ENCODE measurements around the gene TBC1D2B. TPM values are rescaled to one million over a fixed set of nuclear protein-coding genes. Genes with fewer than 3 reads are reported as not detected.

The TBC1D2B gene
- total and polyA plus RNA-seq, 2 experiments from 2014 or later = 6.5 to 16.5 TPM

- Histone ChIP-seq H3K27ac (no peak overlapping the region), H3K36me3 (no peaks in the 10 kb centered on the region), H3K4me3 (no peak overlapping the region), H3K27me3 (no peaks in the 10 kb centered on the region), H3K4me1 (ENCODE audit: low read depth) (peaks cover 11% of the 10 kb centered on the region), H3K9me3 (ENCODE audit: low read depth) (no peaks in the 10 kb centered on the region)
- DNase-seq (ENCODE audit: low read depth in 1 of 2, low spot score in 1 of 2) = no peak
- no peak for TF ChIP-seq CTCF (IDR thresholded peaks at IDR 0.05; ENCODE audit: low read depth, low read length)
These were observed 54.3 kb downstream of the TBC1D2B start for GRCh38 chr15:78023081-78023665.

- no peaks in the 10 kb centered on the region for H3K27me3 ChIP-seq
- TF ChIP-seq CTCF (IDR thresholded peaks at IDR 0.05; ENCODE audit: low read depth, low read length) = no peak
- no peak overlapping the region for H3K4me3 ChIP-seq
- no peaks in the 10 kb centered on the region for H3K36me3 ChIP-seq
- H3K4me1 ChIP-seq (ENCODE audit: low read depth) = peaks cover 12% of the 10 kb centered on the region
- no peak overlapping the region for H3K27ac ChIP-seq
- DNase-seq (ENCODE audit: low read depth in 1 of 2, low spot score in 1 of 2) = no peak
- H3K9me3 ChIP-seq (ENCODE audit: low read depth) = no peaks in the 10 kb centered on the region
These were observed 55.8 kb downstream of the TBC1D2B start for GRCh38 chr15:78021761-78022160.

- no peak for TF ChIP-seq CTCF (IDR thresholded peaks at IDR 0.05; ENCODE audit: low read depth, low read length)
- no peak overlapping the region for H3K4me3 ChIP-seq
- no peaks in the 10 kb centered on the region for H3K36me3 ChIP-seq
- H3K4me1 ChIP-seq (ENCODE audit: low read depth) = peaks cover 12% of the 10 kb centered on the region
- H3K9me3 ChIP-seq (ENCODE audit: low read depth) = no peaks in the 10 kb centered on the region
- no peaks in the 10 kb centered on the region for H3K27me3 ChIP-seq
- DNase-seq (ENCODE audit: low read depth in 1 of 2, low spot score in 1 of 2) = no peak
- H3K27ac ChIP-seq = no peak overlapping the region
These were observed 57.5 kb downstream of the TBC1D2B start for GRCh38 chr15:78020007-78020406.

GRCh38 chr15:78018946-78019644 lies 58.4 kb downstream of the TBC1D2B start:
- Histone ChIP-seq H3K27me3 (no peaks in the 10 kb centered on the region), H3K9me3 (ENCODE audit: low read depth) (no peaks in the 10 kb centered on the region), H3K27ac (no peak overlapping the region), H3K36me3 (no peaks in the 10 kb centered on the region), H3K4me3 (no peak overlapping the region), H3K4me1 (ENCODE audit: low read depth) (peaks cover 12% of the 10 kb centered on the region)
- DNase-seq (ENCODE audit: low read depth in 1 of 2, low spot score in 1 of 2) = peak in 1 of 2 donors; percentile 50
- TF ChIP-seq CTCF (IDR thresholded peaks at IDR 0.05; ENCODE audit: low read depth, low read length) = no peak

- Histone ChIP-seq H3K27me3 (no peaks in the 10 kb centered on the region), H3K4me1 (ENCODE audit: low read depth) (peaks cover 12% of the 10 kb centered on the region), H3K9me3 (ENCODE audit: low read depth) (no peaks in the 10 kb centered on the region), H3K36me3 (no peaks in the 10 kb centered on the region), H3K27ac (no peak overlapping the region), H3K4me3 (no peak overlapping the region)
- no peak for TF ChIP-seq CTCF (IDR thresholded peaks at IDR 0.05; ENCODE audit: low read depth, low read length)
- no peak for DNase-seq (ENCODE audit: low read depth in 1 of 2, low spot score in 1 of 2)
These were observed 59.1 kb downstream of the TBC1D2B start for GRCh38 chr15:78018445-78018844.
